Endothelial cell of umbilical vein (primary cell): ENCODE data around the gene RANBP3L.

ENCODE experiments used
- CTCF ChIP-seq, 2 donors: IDR thresholded peaks; 1 replicate in 1 of 2; 2 replicates in 1 of 2; pipeline ENCODE4 v1.5.1; 2011; ENCODE audit warnings: low read length in 2 of 2, mild to moderate bottlenecking in 2 of 2, moderate library complexity in 2 of 2, control low read depth in 1 of 2, inconsistent platforms in 1 of 2, low read depth in 1 of 2; ENCODE audit not compliant: insufficient read depth in 1 of 2; ENCODE audit errors: extremely low read depth in 1 of 2
- POLR2A ChIP-seq: IDR thresholded peaks from 2 replicates; pipeline ENCODE4 v1.6.1; 2012; ENCODE audit warnings: low read depth, mild to moderate bottlenecking, control low read depth, low read length
- POLR2AphosphoS5 ChIP-seq: IDR thresholded peaks from 2 replicates; pipeline ENCODE4 v1.6.1; 2012; ENCODE audit warnings: low read depth, mild to moderate bottlenecking, control low read depth, low read length, moderate library complexity; ENCODE audit not compliant: insufficient read depth

DNA sequence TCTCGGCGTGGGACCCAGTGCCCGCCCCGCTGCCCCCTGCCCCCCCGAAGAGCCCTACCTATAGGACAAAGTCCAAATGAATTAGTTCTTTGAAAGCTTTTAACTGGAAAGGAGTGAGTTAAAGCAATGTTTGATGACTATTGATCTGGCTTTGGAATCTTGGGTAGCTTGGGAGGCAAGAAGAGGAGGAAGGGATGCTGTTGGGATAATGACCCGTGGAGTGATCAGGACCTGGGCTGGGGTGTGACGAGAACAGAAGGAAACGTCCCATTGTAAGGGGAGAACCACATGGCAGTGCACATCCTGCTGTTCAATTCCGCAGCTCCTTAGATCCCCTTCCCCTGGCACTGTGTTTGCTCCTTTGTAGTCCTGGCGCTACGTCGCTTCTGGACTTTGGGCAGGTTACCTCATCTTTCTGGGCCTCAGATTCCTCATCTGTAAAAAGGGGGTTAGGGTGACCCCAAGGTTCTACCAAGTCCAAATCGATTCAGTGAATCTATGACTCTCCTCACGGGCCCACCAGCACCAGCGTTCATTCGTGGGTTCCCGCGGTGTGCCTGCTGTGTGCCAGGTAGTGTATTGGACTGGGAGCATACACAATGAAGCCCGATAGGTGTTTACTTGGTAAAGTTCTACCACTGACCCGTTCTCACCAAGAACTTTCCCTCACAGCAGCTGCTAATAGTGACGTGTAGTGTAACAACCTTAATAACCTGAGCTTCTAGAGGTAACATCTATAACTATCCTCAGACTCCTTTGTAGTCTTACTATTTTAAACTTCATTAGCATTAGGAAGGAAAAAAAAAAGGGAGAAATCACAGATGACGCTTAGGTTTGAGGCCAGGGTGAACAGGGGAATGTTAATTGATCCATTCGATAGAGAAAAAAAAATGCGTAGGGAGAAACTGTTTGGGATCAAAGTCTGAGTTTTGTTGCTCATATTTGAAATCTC is 58.9 kb downstream of the RANBP3L start:
- TF ChIP-seq POLR2A (no peak), CTCF (IDR thresholded peaks at IDR 0.05; ENCODE audit: extremely low read depth in 1 of 2, insufficient read depth in 1 of 2, low read depth in 1 of 2, low read length in 2 of 2) (no peak), POLR2AphosphoS5 (no peak)
